ENCODE results near the gene KIF15.

GRCh38 chr3:44761101-44761423, 532 bp upstream of the KIF15 start:
- TF ChIP-seq, protein P1, sequence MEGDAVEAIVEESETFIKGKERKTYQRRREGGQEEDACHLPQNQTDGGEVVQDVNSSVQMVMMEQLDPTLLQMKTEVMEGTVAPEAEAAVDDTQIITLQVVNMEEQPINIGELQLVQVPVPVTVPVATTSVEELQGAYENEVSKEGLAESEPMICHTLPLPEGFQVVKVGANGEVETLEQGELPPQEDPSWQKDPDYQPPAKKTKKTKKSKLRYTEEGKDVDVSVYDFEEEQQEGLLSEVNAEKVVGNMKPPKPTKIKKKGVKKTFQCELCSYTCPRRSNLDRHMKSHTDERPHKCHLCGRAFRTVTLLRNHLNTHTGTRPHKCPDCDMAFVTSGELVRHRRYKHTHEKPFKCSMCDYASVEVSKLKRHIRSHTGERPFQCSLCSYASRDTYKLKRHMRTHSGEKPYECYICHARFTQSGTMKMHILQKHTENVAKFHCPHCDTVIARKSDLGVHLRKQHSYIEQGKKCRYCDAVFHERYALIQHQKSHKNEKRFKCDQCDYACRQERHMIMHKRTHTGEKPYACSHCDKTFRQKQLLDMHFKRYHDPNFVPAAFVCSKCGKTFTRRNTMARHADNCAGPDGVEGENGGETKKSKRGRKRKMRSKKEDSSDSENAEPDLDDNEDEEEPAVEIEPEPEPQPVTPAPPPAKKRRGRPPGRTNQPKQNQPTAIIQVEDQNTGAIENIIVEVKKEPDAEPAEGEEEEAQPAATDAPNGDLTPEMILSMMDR (IDR thresholded peaks at IDR 0.05 in 4 of 5, conservative IDR thresholded peaks at IDR 0.05 in 1 of 5) = no peak
- no peak for TF ChIP-seq POLR2A (IDR thresholded peaks at IDR 0.05)

Measured in gastrocnemius medialis (tissue), 4 donors.